ENCODE data around the gene ACTN4. TPM values are rescaled to one million over a fixed set of nuclear protein-coding genes. Genes with fewer than 3 reads are reported as not detected.

Gene ACTN4
- polyA plus RNA-seq, 2 of the 4 experiments (the other 2 are of a cell fraction), result 605 to 967 TPM

GRCh38 chr19:38664503-38665211, 17.2 kb downstream of the ACTN4 start (continued):
- no peak for TF ChIP-seq RAD21 (conservative IDR thresholded peaks at IDR 0.05 in 1 of 2, IDR thresholded peaks at IDR 0.05 in 1 of 2)
- TF ChIP-seq HEYL (CRISPR knock-in tag; IDR thresholded peaks at IDR 0.05), result no peak
- TF ChIP-seq ZC3H11A (IDR thresholded peaks at IDR 0.05), result no peak
- no peak for TF ChIP-seq HMGXB4 (CRISPR knock-in tag; IDR thresholded peaks at IDR 0.05; ENCODE audit: borderline replicate concordance)
- no peak for TF ChIP-seq CBX8 (IDR thresholded peaks at IDR 0.05)
- no peak for TF ChIP-seq BCL3 (IDR thresholded peaks at IDR 0.05)
- no peak for TF ChIP-seq CBX2 (IDR thresholded peaks at IDR 0.05; ENCODE audit: borderline replicate concordance, low read depth)
- no peak for TF ChIP-seq SMC3 (IDR thresholded peaks at IDR 0.05)

GRCh38 chr19:38665219-38665931, 17.9 kb downstream of the ACTN4 start:
- CTCF ChIA-PET, result interaction anchor here (0.8 to 20.1 kb wide), 9 partner anchors 10 to 222 kb away, joined by 3 to 336 read pairs (median 8); no protein-coding TSS in a partner anchor
- TF ChIP-seq, protein P1, sequence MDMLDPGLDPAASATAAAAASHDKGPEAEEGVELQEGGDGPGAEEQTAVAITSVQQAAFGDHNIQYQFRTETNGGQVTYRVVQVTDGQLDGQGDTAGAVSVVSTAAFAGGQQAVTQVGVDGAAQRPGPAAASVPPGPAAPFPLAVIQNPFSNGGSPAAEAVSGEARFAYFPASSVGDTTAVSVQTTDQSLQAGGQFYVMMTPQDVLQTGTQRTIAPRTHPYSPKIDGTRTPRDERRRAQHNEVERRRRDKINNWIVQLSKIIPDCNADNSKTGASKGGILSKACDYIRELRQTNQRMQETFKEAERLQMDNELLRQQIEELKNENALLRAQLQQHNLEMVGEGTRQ (IDR thresholded peaks at IDR 0.05), result no peak
- TF ChIP-seq TP53 (CRISPR knock-in tag; IDR thresholded peaks at IDR 0.05) (0 out of 2 replicates have a peak, but pooled peaks have one; percentile 9), NPAS2 (CRISPR knock-in tag; IDR thresholded peaks at IDR 0.05; ENCODE audit: borderline replicate concordance) (no peak), HOXB13 (CRISPR knock-in tag; IDR thresholded peaks at IDR 0.05; ENCODE audit: low read depth) (peak; percentile 53; the same call in 1 of the 2 replicates), JUN (IDR thresholded peaks at IDR 0.05) (0 out of 5 replicates have a peak, but pooled peaks of 1 of the 2 experiments have one; percentile 0), FOSB (CRISPR knock-in tag; IDR thresholded peaks at IDR 0.05) (peak; percentile 27; the same call in 1 of the 2 replicates), HOXA7 (CRISPR knock-in tag; IDR thresholded peaks at IDR 0.05) (peak; percentile 36; the same call in 1 of the 2 replicates)
- Histone ChIP-seq H3K4me1 (peaks cover 100% of the 10 kb centered on the region), H3K4me2 (peak overlapping the region; percentile 77), H3K9me3 (no peaks in the 10 kb centered on the region), H3K4me3 (peak overlapping the region; percentile 1; the same call in 1 of the 3 replicates), H3K27ac (peak overlapping the region; percentile 75 to 91)
- POLR2A ChIA-PET, result interaction anchor here (1.0 to 2.4 kb wide), 6 partner anchors 7 to 187 kb away, joined by 3 to 9 read pairs (median 6); partner anchors contain the start of gene EIF3K
- no peak for DNase-seq (ENCODE audit: low read depth in 1 of 2, low spot score in 1 of 2)
- WGBS (ENCODE audit: missing lambda C conversion rate), result 69% methylated on average over 13 of the region's 13 CpGs
- FAIRE-seq, result no peak
- ATAC-seq, result no peak

DNA sequence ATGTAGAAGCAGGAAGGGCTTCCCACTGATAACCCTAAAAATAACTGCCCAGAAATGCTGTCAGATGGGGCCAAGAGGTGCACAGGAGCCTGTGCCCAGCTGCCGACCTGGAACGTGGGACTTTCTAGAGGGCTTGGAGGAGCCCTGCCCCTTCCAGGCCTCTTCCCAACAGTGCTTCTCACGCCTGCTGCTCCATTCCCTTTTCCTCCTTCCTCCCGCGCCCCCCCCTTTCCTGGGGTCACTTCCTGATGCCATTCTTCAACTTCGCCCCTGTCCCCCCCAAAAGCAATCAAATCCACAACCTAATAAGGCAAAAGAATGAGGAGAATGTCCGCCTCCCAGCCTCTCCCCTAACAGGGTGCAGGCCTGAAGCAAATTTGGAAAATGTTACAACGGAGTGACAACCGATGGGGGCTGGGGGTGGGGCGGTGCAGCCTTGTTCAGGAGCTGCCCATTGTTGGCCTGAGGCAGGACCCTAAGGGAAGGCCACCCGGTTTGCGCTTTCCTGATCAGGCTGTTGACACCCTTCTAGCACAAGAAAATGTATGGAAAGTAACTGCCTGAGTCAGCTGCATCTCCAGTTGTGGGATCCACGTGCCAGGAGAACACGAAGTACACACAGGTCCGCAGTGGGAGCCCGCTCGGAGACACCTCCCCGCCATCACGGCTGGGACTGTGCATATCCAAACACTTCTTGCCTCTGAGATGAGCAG, 18.7 kb downstream of the ACTN4 start:
- peak; percentile 44 to 58 for ATAC-seq
- DNase-seq (ENCODE audit: low read depth in 1 of 2, low spot score in 1 of 2), result peak in 1 of 2 experiments; percentile 86
- POLR2A ChIA-PET, result interaction anchor here (1.1 to 6.4 kb wide), 5 partner anchors 8 to 47 kb away, joined by 3 to 30 read pairs (median 7); partner anchors contain the start of genes ACTN4 and EIF3K
- H3K4me3 ChIP-seq, result peak overlapping the region; percentile 13; the same call in 2 of the 3 replicates
- 42% methylated on average over 19 of the region's 19 CpGs for WGBS (ENCODE audit: missing lambda C conversion rate)
- H3K4me1 ChIP-seq, result peaks cover 100% of the 10 kb centered on the region
- H3K4me2 ChIP-seq, result peak overlapping the region; percentile 77
- CTCF ChIA-PET, result interaction anchor here (1.1 to 20.1 kb wide), 8 partner anchors 4 to 73 kb away, joined by 3 to 336 read pairs (median 7); partner anchors contain the start of gene ACTN4
- FAIRE-seq, result peak; percentile 74
- H3K9me3 ChIP-seq, result no peaks in the 10 kb centered on the region
- peak overlapping the region; percentile 75 to 91 for H3K27ac ChIP-seq
- TF ChIP-seq CBX2 (IDR thresholded peaks at IDR 0.05; ENCODE audit: borderline replicate concordance, low read depth) (no peak), BHLHE40 (IDR thresholded peaks at IDR 0.05; ENCODE audit: low read depth, low read length) (no peak), CHD4 (IDR thresholded peaks at IDR 0.05; ENCODE audit: borderline replicate concordance) (no peak), CBX8 (IDR thresholded peaks at IDR 0.05) (no peak), GATA3 (IDR thresholded peaks at IDR 0.05; ENCODE audit: borderline replicate concordance) (peak; percentile 65; the same call in 1 of the 2 replicates), CEBPB (IDR thresholded peaks at IDR 0.05) (peak in 1 of 2 experiments; percentile 18; a peak in 1 of 4 replicates), HEYL (CRISPR knock-in tag; IDR thresholded peaks at IDR 0.05) (no peak), ZSCAN20 (CRISPR knock-in tag; IDR thresholded peaks at IDR 0.05) (no peak), JUNB (IDR thresholded peaks at IDR 0.05) (no peak), FOSB (CRISPR knock-in tag; IDR thresholded peaks at IDR 0.05) (no peak; the same call in 1 of the 2 replicates), HOXB13 (CRISPR knock-in tag; IDR thresholded peaks at IDR 0.05; ENCODE audit: low read depth) (peak; percentile 85), MAX (IDR thresholded peaks at IDR 0.05) (peak; percentile 94), ESRRA (IDR thresholded peaks at IDR 0.05; ENCODE audit: borderline replicate concordance, low read length) (no peak)
- TF ChIP-seq, protein P1 (IDR thresholded peaks at IDR 0.05), result no peak
- TF ChIP-seq, protein P2, sequence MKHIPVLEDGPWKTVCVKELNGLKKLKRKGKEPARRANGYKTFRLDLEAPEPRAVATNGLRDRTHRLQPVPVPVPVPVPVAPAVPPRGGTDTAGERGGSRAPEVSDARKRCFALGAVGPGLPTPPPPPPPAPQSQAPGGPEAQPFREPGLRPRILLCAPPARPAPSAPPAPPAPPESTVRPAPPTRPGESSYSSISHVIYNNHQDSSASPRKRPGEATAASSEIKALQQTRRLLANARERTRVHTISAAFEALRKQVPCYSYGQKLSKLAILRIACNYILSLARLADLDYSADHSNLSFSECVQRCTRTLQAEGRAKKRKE (CRISPR knock-in tag; IDR thresholded peaks at IDR 0.05; ENCODE audit: low read depth), result peak; percentile 25; the same call in 1 of the 2 replicates
